SK-N-SH treated with all-trans-retinoic acid at 6 μM for 48 hours (cell line): ENCODE measurements around the gene CLMN.

Source experiments
- ATAC-seq: fragments of 200-7000 bp; cut with Tn5 transposase; 3 replicates; pipeline ENCODE4 v1.9.1; 2020; ENCODE audit warnings: mild to moderate bottlenecking, moderate library complexity
- ARNTL ChIP-seq: fragments of 450-650 bp; formaldehyde crosslinking; IDR thresholded peaks from 2 replicates; pipeline ENCODE4 v1.5.0; 2020; ENCODE audit warnings: low read depth, mild to moderate bottlenecking, moderate library complexity, borderline replicate concordance
- BACH2 ChIP-seq: fragments of 250-450 bp; sonication (Bioruptor Pico); IDR thresholded peaks from 2 replicates; pipeline ENCODE4 v1.9.0; 2021; ENCODE audit warnings: mild to moderate bottlenecking, borderline replicate concordance
- CSDC2 ChIP-seq: fragments of 250-450 bp; sonication (Bioruptor Pico); IDR thresholded peaks from 2 replicates; pipeline ENCODE4 v1.5.0; 2020; ENCODE audit warnings: mild to moderate bottlenecking, moderate library complexity
- ESRRG ChIP-seq: fragments of 250-450 bp; sonication (Bioruptor Pico); IDR thresholded peaks from 2 replicates; pipeline ENCODE4 v1.6.1; 2021; ENCODE audit warnings: mild to moderate bottlenecking
- GLIS3 ChIP-seq: fragments of 250-450 bp; sonication (Bioruptor Pico); IDR thresholded peaks from 2 replicates; pipeline ENCODE4 v1.5.0; 2020; ENCODE audit warnings: mild to moderate bottlenecking, moderate library complexity
- OSR1 ChIP-seq: fragments of 250-450 bp; sonication (Bioruptor Pico); IDR thresholded peaks from 2 replicates; pipeline ENCODE4 v1.8.0; 2022; ENCODE audit warnings: moderate library complexity, mild to moderate bottlenecking, inconsistent platforms
- POU6F1 ChIP-seq: fragments of 250-450 bp; sonication (Bioruptor Pico); IDR thresholded peaks from 2 replicates; pipeline ENCODE4 v1.8.0; 2021; ENCODE audit warnings: low read depth, mild to moderate bottlenecking, moderate library complexity, borderline replicate concordance
- PPARA ChIP-seq: fragments of 250-450 bp; sonication (Bioruptor Pico); IDR thresholded peaks from 2 replicates; pipeline ENCODE4 v1.5.0; 2020; ENCODE audit warnings: mild to moderate bottlenecking, borderline replicate concordance
- RARB ChIP-seq: fragments of 250-450 bp; sonication (Bioruptor Pico); IDR thresholded peaks from 2 replicates; pipeline ENCODE4 v1.8.0; 2021; ENCODE audit warnings: mild to moderate bottlenecking, moderate library complexity
- SNAI2 ChIP-seq: fragments of 250-450 bp; sonication (Bioruptor Pico); IDR thresholded peaks from 2 replicates; pipeline ENCODE4 v1.5.0; 2020; ENCODE audit warnings: mild to moderate bottlenecking, moderate library complexity
- TCF4 ChIP-seq: fragments of 250-450 bp; sonication (Bioruptor Pico); IDR thresholded peaks from 2 replicates; pipeline ENCODE4 v1.8.0; 2021; ENCODE audit warnings: mild to moderate bottlenecking, moderate library complexity, borderline replicate concordance
- TOX ChIP-seq: fragments of 250-450 bp; sonication (Bioruptor Pico); IDR thresholded peaks from 2 replicates; pipeline ENCODE4 v1.8.0; 2021; ENCODE audit warnings: mild to moderate bottlenecking, moderate library complexity, borderline replicate concordance
- ZC3H10 ChIP-seq: fragments of 250-450 bp; sonication (Bioruptor Pico); IDR thresholded peaks from 2 replicates; pipeline ENCODE4 v1.5.1; 2021; ENCODE audit warnings: mild to moderate bottlenecking, moderate library complexity
- ZFP3 ChIP-seq: fragments of 250-450 bp; sonication (Bioruptor Pico); IDR thresholded peaks from 2 replicates; pipeline ENCODE4 v1.5.0; 2020; ENCODE audit warnings: mild to moderate bottlenecking, moderate library complexity
- ZFP30 ChIP-seq: fragments of 450-650 bp; formaldehyde crosslinking; IDR thresholded peaks from 2 replicates; pipeline ENCODE4 v1.5.0; 2022; ENCODE audit warnings: mild to moderate bottlenecking, moderate library complexity
- ZNF565 ChIP-seq: fragments of 450-650 bp; formaldehyde crosslinking; conservative IDR thresholded peaks from 2 replicates; pipeline ENCODE4 v1.5.0; 2020; ENCODE audit warnings: low read depth, mild to moderate bottlenecking, moderate library complexity
- ZNF70 ChIP-seq: fragments of 450-650 bp; formaldehyde crosslinking; IDR thresholded peaks from 2 replicates; pipeline ENCODE4 v1.5.0; 2020; ENCODE audit warnings: mild to moderate bottlenecking, moderate library complexity
- ZNF8 ChIP-seq: fragments of 450-650 bp; formaldehyde crosslinking; IDR thresholded peaks from 2 replicates; pipeline ENCODE4 v1.5.0; 2020; ENCODE audit warnings: mild to moderate bottlenecking, moderate library complexity
- TF ChIP-seq, protein P1 (sequence below): fragments of 250-450 bp; sonication (Bioruptor Pico); IDR thresholded peaks from 2 replicates; pipeline ENCODE4 v1.8.0; 2020; ENCODE audit warnings: mild to moderate bottlenecking, moderate library complexity, borderline replicate concordance
- TF ChIP-seq, protein P2 (sequence below): fragments of 250-450 bp; sonication (Bioruptor Pico); IDR thresholded peaks from 2 replicates; pipeline ENCODE4 v1.5.1; 2021; ENCODE audit warnings: mild to moderate bottlenecking, moderate library complexity
- TF ChIP-seq, protein P3 (sequence below): fragments of 250-450 bp; sonication (Bioruptor Pico); IDR thresholded peaks from 2 replicates; pipeline ENCODE4 v1.5.1; 2020; ENCODE audit warnings: low read depth, mild to moderate bottlenecking, moderate library complexity

Gene CLMN

DNA sequence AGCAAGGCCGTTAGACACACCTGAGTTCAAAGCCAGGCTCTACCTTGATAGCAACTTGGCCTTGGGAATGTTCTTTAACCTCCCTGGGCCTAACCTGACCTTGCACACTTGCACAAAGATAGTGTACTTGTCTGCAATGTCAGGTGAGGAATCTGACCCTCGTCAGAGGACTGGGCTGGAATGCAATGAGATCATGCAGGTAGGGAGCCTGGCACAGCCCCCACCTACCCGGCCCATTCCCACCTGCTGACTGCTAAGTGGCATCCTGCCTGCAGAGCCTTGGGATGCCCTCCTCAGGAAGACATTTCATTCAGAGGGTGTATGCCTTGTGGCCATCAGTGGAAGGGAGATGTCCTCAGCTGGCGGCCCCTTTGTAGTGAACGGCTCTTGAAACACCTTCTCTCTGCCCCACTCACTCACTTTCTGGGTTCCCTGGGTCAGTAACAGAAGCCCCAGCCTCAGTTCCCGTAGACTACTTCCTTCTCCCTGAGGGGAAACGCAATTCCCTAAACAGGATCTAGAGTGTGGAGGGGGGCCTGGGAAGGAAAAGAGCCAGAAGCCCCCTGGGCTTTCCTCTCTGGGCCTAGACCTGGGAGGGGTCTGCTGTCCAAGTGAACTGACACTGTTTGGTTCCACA, 94.3 kb downstream of the CLMN start (continued):
- TF ChIP-seq, protein P1, sequence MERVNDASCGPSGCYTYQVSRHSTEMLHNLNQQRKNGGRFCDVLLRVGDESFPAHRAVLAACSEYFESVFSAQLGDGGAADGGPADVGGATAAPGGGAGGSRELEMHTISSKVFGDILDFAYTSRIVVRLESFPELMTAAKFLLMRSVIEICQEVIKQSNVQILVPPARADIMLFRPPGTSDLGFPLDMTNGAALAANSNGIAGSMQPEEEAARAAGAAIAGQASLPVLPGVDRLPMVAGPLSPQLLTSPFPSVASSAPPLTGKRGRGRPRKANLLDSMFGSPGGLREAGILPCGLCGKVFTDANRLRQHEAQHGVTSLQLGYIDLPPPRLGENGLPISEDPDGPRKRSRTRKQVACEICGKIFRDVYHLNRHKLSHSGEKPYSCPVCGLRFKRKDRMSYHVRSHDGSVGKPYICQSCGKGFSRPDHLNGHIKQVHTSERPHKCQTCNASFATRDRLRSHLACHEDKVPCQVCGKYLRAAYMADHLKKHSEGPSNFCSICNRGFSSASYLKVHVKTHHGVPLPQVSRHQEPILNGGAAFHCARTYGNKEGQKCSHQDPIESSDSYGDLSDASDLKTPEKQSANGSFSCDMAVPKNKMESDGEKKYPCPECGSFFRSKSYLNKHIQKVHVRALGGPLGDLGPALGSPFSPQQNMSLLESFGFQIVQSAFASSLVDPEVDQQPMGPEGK (CRISPR knock-in tag): no peak
- no peak for TF ChIP-seq CSDC2 (CRISPR knock-in tag)
- TF ChIP-seq ARNTL (CRISPR knock-in tag): no peak
- TF ChIP-seq ESRRG (CRISPR knock-in tag): no peak
- no peak for TF ChIP-seq OSR1
- TF ChIP-seq ZFP3: no peak
- TF ChIP-seq ZNF8 (CRISPR knock-in tag): no peak
- TF ChIP-seq, protein P2, sequence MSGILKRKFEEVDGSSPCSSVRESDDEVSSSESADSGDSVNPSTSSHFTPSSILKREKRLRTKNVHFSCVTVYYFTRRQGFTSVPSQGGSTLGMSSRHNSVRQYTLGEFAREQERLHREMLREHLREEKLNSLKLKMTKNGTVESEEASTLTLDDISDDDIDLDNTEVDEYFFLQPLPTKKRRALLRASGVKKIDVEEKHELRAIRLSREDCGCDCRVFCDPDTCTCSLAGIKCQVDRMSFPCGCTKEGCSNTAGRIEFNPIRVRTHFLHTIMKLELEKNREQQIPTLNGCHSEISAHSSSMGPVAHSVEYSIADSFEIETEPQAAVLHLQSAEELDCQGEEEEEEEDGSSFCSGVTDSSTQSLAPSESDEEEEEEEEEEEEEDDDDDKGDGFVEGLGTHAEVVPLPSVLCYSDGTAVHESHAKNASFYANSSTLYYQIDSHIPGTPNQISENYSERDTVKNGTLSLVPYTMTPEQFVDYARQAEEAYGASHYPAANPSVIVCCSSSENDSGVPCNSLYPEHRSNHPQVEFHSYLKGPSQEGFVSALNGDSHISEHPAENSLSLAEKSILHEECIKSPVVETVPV (CRISPR knock-in tag): no peak
- TF ChIP-seq ZNF565 (CRISPR knock-in tag): no peak

DNA sequence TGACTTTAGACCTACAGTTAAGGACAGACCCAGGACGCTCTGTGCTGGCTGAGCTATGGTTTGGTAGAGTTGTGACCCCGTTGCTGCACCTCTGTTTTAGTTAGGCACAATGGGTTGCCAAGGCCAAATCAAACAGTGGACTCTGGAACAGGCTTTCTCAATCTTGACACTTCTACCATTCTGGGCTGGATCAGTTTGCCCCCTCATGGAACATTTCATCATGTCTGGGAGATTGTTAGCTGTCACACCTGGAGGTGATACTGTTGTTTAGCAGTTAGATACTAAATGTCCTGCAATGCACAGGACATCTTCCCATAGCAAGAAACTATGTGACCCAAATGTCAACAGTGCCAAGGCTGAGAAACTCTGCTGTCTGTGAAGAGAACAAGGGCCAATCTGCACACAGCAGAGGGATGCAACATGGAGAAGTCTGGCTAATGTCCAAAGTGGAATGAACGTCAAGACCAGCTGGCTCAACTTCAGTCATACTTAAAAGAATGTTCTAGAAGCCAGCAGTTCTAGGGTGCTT, 96.8 kb downstream of the CLMN start:
- ATAC-seq: no peak
- no peak for TF ChIP-seq CSDC2 (CRISPR knock-in tag)
- TF ChIP-seq, all 23 proteins: peak for 0

GRCh38 chr14:95222151-95222631, 97.5 kb downstream of the CLMN start:
- ATAC-seq: peak; percentile 80
- TF ChIP-seq ZNF70 (no peak), RARB (no peak), POU6F1 (CRISPR knock-in tag) (no peak)
- TF ChIP-seq, protein P3, sequence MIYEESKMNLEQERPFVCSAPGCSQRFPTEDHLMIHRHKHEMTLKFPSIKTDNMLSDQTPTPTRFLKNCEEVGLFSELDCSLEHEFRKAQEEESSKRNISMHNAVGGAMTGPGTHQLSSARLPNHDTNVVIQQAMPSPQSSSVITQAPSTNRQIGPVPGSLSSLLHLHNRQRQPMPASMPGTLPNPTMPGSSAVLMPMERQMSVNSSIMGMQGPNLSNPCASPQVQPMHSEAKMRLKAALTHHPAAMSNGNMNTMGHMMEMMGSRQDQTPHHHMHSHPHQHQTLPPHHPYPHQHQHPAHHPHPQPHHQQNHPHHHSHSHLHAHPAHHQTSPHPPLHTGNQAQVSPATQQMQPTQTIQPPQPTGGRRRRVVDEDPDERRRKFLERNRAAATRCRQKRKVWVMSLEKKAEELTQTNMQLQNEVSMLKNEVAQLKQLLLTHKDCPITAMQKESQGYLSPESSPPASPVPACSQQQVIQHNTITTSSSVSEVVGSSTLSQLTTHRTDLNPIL (CRISPR knock-in tag): no peak

- TF ChIP-seq POU6F1 (CRISPR knock-in tag): no peak
- TF ChIP-seq, protein P3 (CRISPR knock-in tag): no peak
- no peak for TF ChIP-seq GLIS3 (CRISPR knock-in tag)
- TF ChIP-seq TOX (CRISPR knock-in tag): no peak
- TF ChIP-seq ZC3H10: no peak
- no peak for TF ChIP-seq CSDC2 (CRISPR knock-in tag)
- no peak for TF ChIP-seq OSR1
- no peak for TF ChIP-seq RARB
- TF ChIP-seq TCF4 (CRISPR knock-in tag): no peak
- TF ChIP-seq ZFP30: no peak
- TF ChIP-seq ZNF8 (CRISPR knock-in tag): no peak
- TF ChIP-seq SNAI2 (CRISPR knock-in tag): no peak
- TF ChIP-seq ESRRG (CRISPR knock-in tag): no peak
- no peak for TF ChIP-seq ARNTL (CRISPR knock-in tag)
- TF ChIP-seq, protein P2 (CRISPR knock-in tag): no peak
- no peak for TF ChIP-seq PPARA (CRISPR knock-in tag)
- TF ChIP-seq ZNF565 (CRISPR knock-in tag): no peak
- no peak for TF ChIP-seq ZNF70
- no peak for TF ChIP-seq BACH2 (CRISPR knock-in tag)
- TF ChIP-seq, protein P1 (CRISPR knock-in tag): no peak
- ATAC-seq: no peak
Observed at GRCh38 chr14:95221531-95221930, 98.2 kb downstream of the CLMN start.
